ENCODE results near the gene ZNF180. TPM values are rescaled to one million over a fixed set of nuclear protein-coding genes. Genes with fewer than 3 reads are reported as not detected.

Gene ZNF180
- total RNA-seq, 4 donors from 2014 or later: 7.8 to 28.1 (median 15.1) TPM

GRCh38 chr19:44452367-44452766 is 48.0 kb downstream of the ZNF180 start:
- no peaks in the 10 kb centered on the region for H3K4me1 ChIP-seq
- DNase-seq: no peak
- TF ChIP-seq POLR2A (IDR thresholded peaks at IDR 0.05): no peak
- TF ChIP-seq CTCF (IDR thresholded peaks at IDR 0.05): no peak
- no peak overlapping the region for H3K4me3 ChIP-seq
- H3K9me3 ChIP-seq: peaks cover 0 to 39% (median 17%) of the 10 kb centered on the region in 4 donors
- no peaks in the 10 kb centered on the region for H3K36me3 ChIP-seq
- no peak overlapping the region for H3K27ac ChIP-seq
- no peaks in the 10 kb centered on the region for H3K27me3 ChIP-seq

GRCh38 chr19:44451687-44452086 is 48.6 kb downstream of the ZNF180 start:
- Histone ChIP-seq H3K27me3 (no peaks in the 10 kb centered on the region), H3K36me3 (peaks cover 0 to under 1% (median 0%) of the 10 kb centered on the region in 3 donors), H3K4me3 (no peak overlapping the region), H3K4me1 (no peaks in the 10 kb centered on the region), H3K9me3 (peaks cover 0 to 36% (median 14%) of the 10 kb centered on the region in 4 donors), H3K27ac (no peak overlapping the region)
- no peak for DNase-seq
- TF ChIP-seq POLR2A (IDR thresholded peaks at IDR 0.05): no peak
- TF ChIP-seq CTCF (IDR thresholded peaks at IDR 0.05): no peak

- TF ChIP-seq POLR2A (IDR thresholded peaks at IDR 0.05) (no peak), CTCF (IDR thresholded peaks at IDR 0.05) (no peak)
- DNase-seq: peak; percentile 75 to 88 (median 84)
- peak within 1 kb of the TSS; percentile 26 to 55 (median 41) for H3K4me3 ChIP-seq
- H3K36me3 ChIP-seq: peaks cover 0 to 5% (median 0%) of the 10 kb centered on the region in 3 donors
- H3K27me3 ChIP-seq: no peaks in the 10 kb centered on the region
- peaks cover 0 to 37% (median 13%) of the 10 kb centered on the region in 4 donors for H3K9me3 ChIP-seq
- no peaks in the 10 kb centered on the region for H3K4me1 ChIP-seq
- H3K27ac ChIP-seq: no peak within 1 kb of the TSS
These were observed 52.2 kb downstream of the ZNF180 start, which contains the start of gene ZNF229 for GRCh38 chr19:44447916-44448674. Gene ZNF229, minus strand, starts transcription at chr19:44448472. Its CDS starts 5,625 bp downstream, at chr19:44442847.

- DNase-seq: no peak
- peaks cover 0 to 40% (median 0%) of the 10 kb centered on the region in 4 donors for H3K9me3 ChIP-seq
- H3K27me3 ChIP-seq: no peaks in the 10 kb centered on the region
- no peaks in the 10 kb centered on the region for H3K4me1 ChIP-seq
- no peaks in the 10 kb centered on the region for H3K36me3 ChIP-seq
- TF ChIP-seq POLR2A (IDR thresholded peaks at IDR 0.05) (no peak), CTCF (IDR thresholded peaks at IDR 0.05) (no peak)
- no peak overlapping the region for H3K27ac ChIP-seq
- H3K4me3 ChIP-seq: no peak overlapping the region
These were observed 61.9 kb downstream of the ZNF180 start for GRCh38 chr19:44438441-44438840.

GRCh38 chr19:44435441-44435840 is 64.9 kb downstream of the ZNF180 start:
- TF ChIP-seq CTCF (IDR thresholded peaks at IDR 0.05): no peak
- no peak for TF ChIP-seq POLR2A (IDR thresholded peaks at IDR 0.05)
- peaks cover 0 to 62% (median 6%) of the 10 kb centered on the region in 4 donors for H3K9me3 ChIP-seq
- peaks cover 0 to 8% (median 0%) of the 10 kb centered on the region in 3 donors for H3K36me3 ChIP-seq
- no peaks in the 10 kb centered on the region for H3K4me1 ChIP-seq
- no peaks in the 10 kb centered on the region for H3K27me3 ChIP-seq
- H3K27ac ChIP-seq: no peak overlapping the region
- no peak overlapping the region for H3K4me3 ChIP-seq
- DNase-seq: no peak
